ENCODE data around the gene ANKRD62.

- TF ChIP-seq TAF1 (IDR thresholded peaks at IDR 0.05; ENCODE audit: borderline replicate concordance, insufficient read depth, low read length) (no peak), POLR2AphosphoS5 (IDR thresholded peaks at IDR 0.05; ENCODE audit: low read depth, low read length) (no peak)
Measured at GRCh38 chr18:12088096-12088495, 5.5 kb upstream of the ANKRD62 start.

Data from PFSK-1 (cell line).